NB4 (cell line): Measurements from ENCODE around the gene ADGRE1.

Experiments
- CTCF ChIP-seq: IDR thresholded peaks from one replicate; pipeline ENCODE4 v1.5.1; 2012; ENCODE audit warnings: low read depth, low read length
- POLR2A ChIP-seq: IDR thresholded peaks from 2 replicates; pipeline ENCODE4 v1.6.1; 2011; ENCODE audit warnings: mild to moderate bottlenecking; ENCODE audit not compliant: insufficient read length; ENCODE audit errors: extremely low read depth

- no peak for TF ChIP-seq CTCF
- TF ChIP-seq POLR2A = no peak
These were observed 69.2 kb downstream of the ADGRE1 start for GRCh38 chr19:6956573-6956972.
